Astrocyte (in vitro differentiated cells and primary cell): ENCODE results near the gene PLAGL2. TPM values are rescaled to one million over a fixed set of nuclear protein-coding genes. Genes with fewer than 3 reads are reported as not detected.

Experiments used
- DNase-seq: peaks from one replicate; pipeline ENCODE4 v3.0.0-alpha.2; 2010; ENCODE audit warnings: low read depth
- FAIRE-seq: peaks from 2 replicates; lab custom pipeline; 2011; peaks lifted over from hg19 to GRCh38; lab: Jason Lieb, UNC
- H2AFZ ChIP-seq: 2 replicates; pipeline ENCODE4 v1.6.0; 2012; ENCODE audit warnings: low read depth, low read length, inconsistent platforms
- H3K27ac ChIP-seq: 2 replicates; pipeline ENCODE4 v1.5.1; 2011; ENCODE audit warnings: low read depth, low read length, inconsistent platforms
- H3K27me3 ChIP-seq: 2 replicates; pipeline ENCODE4 v1.6.0; 2011; ENCODE audit warnings: low read length, inconsistent platforms; ENCODE audit not compliant: insufficient read depth
- H3K36me3 ChIP-seq: 2 replicates; pipeline ENCODE4 v1.5.1; 2011; ENCODE audit warnings: low read length, inconsistent platforms; ENCODE audit not compliant: insufficient read depth
- H3K4me1 ChIP-seq: 2 replicates; pipeline ENCODE4 v1.5.1; 2011; ENCODE audit warnings: low read length, inconsistent platforms; ENCODE audit not compliant: insufficient read depth
- H3K4me2 ChIP-seq: 2 replicates; pipeline ENCODE4 v1.6.0; 2012; ENCODE audit warnings: low read length, inconsistent platforms
- H3K4me3 ChIP-seq: 2 replicates; pipeline ENCODE4 v1.5.1; 2011; ENCODE audit warnings: low read depth, mild to moderate bottlenecking, low read length, inconsistent platforms; ENCODE audit not compliant: insufficient read depth
- H3K79me2 ChIP-seq: 2 replicates; pipeline ENCODE4 v1.6.0; 2012; ENCODE audit warnings: mild to moderate bottlenecking, low read length, inconsistent platforms; ENCODE audit not compliant: insufficient read depth
- H3K9ac ChIP-seq: 2 replicates; pipeline ENCODE4 v1.6.0; 2012; ENCODE audit warnings: mild to moderate bottlenecking, low read length, inconsistent platforms
- H3K9me3 ChIP-seq: 2 replicates; pipeline ENCODE4 v1.5.1; 2012; ENCODE audit warnings: low read depth, mild to moderate bottlenecking, low read length, inconsistent platforms; ENCODE audit not compliant: insufficient read depth
- H4K20me1 ChIP-seq: 2 replicates; pipeline ENCODE4 v1.6.0; 2012; ENCODE audit warnings: low read length, inconsistent platforms; ENCODE audit not compliant: insufficient read depth
- H3K27ac Mint-ChIP-seq: one replicate; pipeline ENCODE4 v1.8.0; 2021; ENCODE audit warnings: mild to moderate bottlenecking, mixed read lengths; ENCODE audit not compliant: unreplicated experiment
- H3K27me3 Mint-ChIP-seq: one replicate; pipeline ENCODE4 v1.8.0; 2021; ENCODE audit warnings: low read depth, mixed read lengths; ENCODE audit not compliant: unreplicated experiment
- H3K36me3 Mint-ChIP-seq: one replicate; pipeline ENCODE4 v1.8.0; 2021; ENCODE audit warnings: low read depth, mixed read lengths; ENCODE audit not compliant: unreplicated experiment
- H3K4me1 Mint-ChIP-seq: one replicate; pipeline ENCODE4 v1.8.0; 2021; ENCODE audit warnings: low read depth, mixed read lengths; ENCODE audit not compliant: unreplicated experiment
- H3K4me3 Mint-ChIP-seq: one replicate; pipeline ENCODE4 v1.8.0; 2021; ENCODE audit warnings: mild to moderate bottlenecking, moderate library complexity, mixed read lengths; ENCODE audit not compliant: unreplicated experiment
- H3K9me3 Mint-ChIP-seq: one replicate; pipeline ENCODE4 v1.8.0; 2021; ENCODE audit warnings: mild to moderate bottlenecking, mixed read lengths; ENCODE audit not compliant: unreplicated experiment
- EZH2 ChIP-seq: IDR thresholded peaks from 2 replicates; pipeline ENCODE4 v1.6.1; 2012; ENCODE audit warnings: mild to moderate bottlenecking, low read length, inconsistent platforms; ENCODE audit not compliant: insufficient read depth
- total RNA-seq: library from RNA; stranded (reverse); gene quantifications from 2 replicates; pipeline ENCODE4 v1.2.1, GENCODE V29; 2021
- TF ChIP-seq, protein P1 (sequence below): IDR thresholded peaks from 2 replicates; pipeline ENCODE4 v1.5.1; 2011; ENCODE audit warnings: low read depth, mild to moderate bottlenecking, inconsistent platforms, low read length, moderate library complexity; ENCODE audit not compliant: insufficient read depth

PLAGL2 gene
- total RNA-seq, 1 donor from 2014 or later, result 15.3 TPM

- FAIRE-seq (no peak), DNase-seq (no peak)
- peaks cover 26% of the 10 kb centered on the region for H3K4me1 ChIP-seq
- Mint-ChIP-seq H3K36me3 (peaks cover 9% of the 10 kb centered on the region), H3K9me3 (peaks cover 2% of the 10 kb centered on the region), H3K27me3 (no peaks in the 10 kb centered on the region), H3K4me3 (peak overlapping the region; percentile 96), H3K27ac (peak overlapping the region; percentile 71), H3K4me1 (peaks cover 62% of the 10 kb centered on the region)
- no peak for TF ChIP-seq EZH2
- TF ChIP-seq, protein P1, sequence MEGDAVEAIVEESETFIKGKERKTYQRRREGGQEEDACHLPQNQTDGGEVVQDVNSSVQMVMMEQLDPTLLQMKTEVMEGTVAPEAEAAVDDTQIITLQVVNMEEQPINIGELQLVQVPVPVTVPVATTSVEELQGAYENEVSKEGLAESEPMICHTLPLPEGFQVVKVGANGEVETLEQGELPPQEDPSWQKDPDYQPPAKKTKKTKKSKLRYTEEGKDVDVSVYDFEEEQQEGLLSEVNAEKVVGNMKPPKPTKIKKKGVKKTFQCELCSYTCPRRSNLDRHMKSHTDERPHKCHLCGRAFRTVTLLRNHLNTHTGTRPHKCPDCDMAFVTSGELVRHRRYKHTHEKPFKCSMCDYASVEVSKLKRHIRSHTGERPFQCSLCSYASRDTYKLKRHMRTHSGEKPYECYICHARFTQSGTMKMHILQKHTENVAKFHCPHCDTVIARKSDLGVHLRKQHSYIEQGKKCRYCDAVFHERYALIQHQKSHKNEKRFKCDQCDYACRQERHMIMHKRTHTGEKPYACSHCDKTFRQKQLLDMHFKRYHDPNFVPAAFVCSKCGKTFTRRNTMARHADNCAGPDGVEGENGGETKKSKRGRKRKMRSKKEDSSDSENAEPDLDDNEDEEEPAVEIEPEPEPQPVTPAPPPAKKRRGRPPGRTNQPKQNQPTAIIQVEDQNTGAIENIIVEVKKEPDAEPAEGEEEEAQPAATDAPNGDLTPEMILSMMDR, result no peak
- peak overlapping the region; percentile 95 for H3K4me2 ChIP-seq
- peak overlapping the region; percentile 79 for H3K27ac ChIP-seq
- H3K9ac ChIP-seq, result peak overlapping the region; percentile 99
- H3K9me3 ChIP-seq, result no peaks in the 10 kb centered on the region
- no peaks in the 10 kb centered on the region for H3K27me3 ChIP-seq
- peak overlapping the region; percentile 65 for H2AFZ ChIP-seq
- peaks cover 11% of the 10 kb centered on the region for H3K36me3 ChIP-seq
- peak overlapping the region; percentile 97 for H3K4me3 ChIP-seq
- peaks cover 95% of the 10 kb centered on the region for H3K79me2 ChIP-seq
- H4K20me1 ChIP-seq, result peaks cover 68% of the 10 kb centered on the region
Measured at GRCh38 chr20:32206760-32207625, 550 bp downstream of the PLAGL2 start.

- H3K4me3 Mint-ChIP-seq, result peak overlapping the region; percentile 96
- H3K27ac Mint-ChIP-seq, result peak overlapping the region; percentile 71
- H3K36me3 Mint-ChIP-seq, result peaks cover 12% of the 10 kb centered on the region
- H3K27me3 ChIP-seq, result no peaks in the 10 kb centered on the region
- no peaks in the 10 kb centered on the region for H3K27me3 Mint-ChIP-seq
- peaks cover 70% of the 10 kb centered on the region for H4K20me1 ChIP-seq
- DNase-seq, result no peak
- FAIRE-seq, result no peak
- H3K4me3 ChIP-seq, result peak overlapping the region; percentile 97
- H3K4me2 ChIP-seq, result peak overlapping the region; percentile 95
- peaks cover 2% of the 10 kb centered on the region for H3K9me3 Mint-ChIP-seq
- no peaks in the 10 kb centered on the region for H3K9me3 ChIP-seq
- H3K79me2 ChIP-seq, result peaks cover 97% of the 10 kb centered on the region
- H2AFZ ChIP-seq, result no peak overlapping the region
- no peak overlapping the region for H3K27ac ChIP-seq
- peaks cover 32% of the 10 kb centered on the region for H3K4me1 ChIP-seq
- peaks cover 68% of the 10 kb centered on the region for H3K4me1 Mint-ChIP-seq
- peaks cover 4% of the 10 kb centered on the region for H3K36me3 ChIP-seq
- TF ChIP-seq, protein P1, result no peak
- no peak for TF ChIP-seq EZH2
- peak overlapping the region; percentile 99 for H3K9ac ChIP-seq
Measured at GRCh38 chr20:32205843-32206759, 1.4 kb downstream of the PLAGL2 start.
